GM12874 (cell line): Measurements from ENCODE around the gene PCDHGA1.

Experiments
- CTCF ChIP-seq: IDR thresholded peaks from 2 replicates; pipeline ENCODE4 v1.5.1; 2011; ENCODE audit warnings: low read depth, mild to moderate bottlenecking, control low read depth, low read length, moderate library complexity; ENCODE audit not compliant: insufficient read depth

Gene PCDHGA1

GRCh38 chr5:141419074-141419880, 89.0 kb downstream of the PCDHGA1 start:
- no peak for TF ChIP-seq CTCF

- peak; percentile 75 for TF ChIP-seq CTCF
Observed at GRCh38 chr5:141420855-141421488, 90.7 kb downstream of the PCDHGA1 start, which contains the start of gene PCDHGA11. TSS of gene PCDHGA11 (plus strand) at chr5:141421051. CDS start at chr5:141421228, 177 bp downstream.

GRCh38 chr5:141421489-141421855, 91.2 kb downstream of the PCDHGA1 start:
- TF ChIP-seq CTCF = no peak

- TF ChIP-seq CTCF = no peak
Observed at GRCh38 chr5:141422742-141423291, 92.5 kb downstream of the PCDHGA1 start.

GRCh38 chr5:141427783-141428426, 97.6 kb downstream of the PCDHGA1 start:
- no peak for TF ChIP-seq CTCF

GRCh38 chr5:141430332-141431113, 100.2 kb downstream of the PCDHGA1 start, which contains the start of gene PCDHGA12:
TSS of gene PCDHGA12 (plus strand) at chr5:141430507. CDS start at chr5:141430760, 253 bp downstream.
- peak; percentile 53 for TF ChIP-seq CTCF

GRCh38 chr5:141431286-141431685, 101.0 kb downstream of the PCDHGA1 start:
- no peak for TF ChIP-seq CTCF
